ENCODE results near the gene ARRB1.

The ARRB1 gene

DNA sequence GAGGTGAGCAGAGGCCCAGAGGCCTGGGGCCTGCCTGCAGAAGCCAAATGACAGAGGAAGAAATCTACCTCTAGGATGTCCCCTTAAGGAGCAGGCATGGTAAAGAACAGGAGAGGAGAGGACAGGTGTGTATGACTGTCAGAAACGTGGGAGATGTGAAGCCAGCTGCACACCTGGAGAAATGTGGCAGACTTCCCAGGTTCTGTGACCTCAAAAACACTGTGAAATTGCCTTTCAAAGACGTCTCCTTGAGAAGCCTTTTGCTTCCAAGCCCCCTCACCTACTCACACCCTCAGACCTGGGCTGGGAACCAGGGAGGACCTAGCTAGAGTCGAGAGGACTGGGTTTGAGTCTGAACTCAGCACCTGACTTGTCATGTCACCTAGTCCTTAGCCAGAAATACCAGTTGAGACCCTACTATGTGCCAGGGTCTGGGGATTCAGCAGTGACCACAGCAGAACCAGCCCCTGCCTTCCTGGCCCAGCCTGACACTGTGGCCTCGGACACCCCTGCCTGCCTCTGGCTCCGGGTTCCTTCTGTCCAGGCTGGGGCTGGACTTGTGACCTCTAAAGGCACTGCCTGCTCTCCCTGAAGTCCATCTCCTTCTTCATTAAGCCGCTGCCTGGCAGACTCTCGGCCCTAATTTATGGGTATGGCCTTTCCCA lies 105.3 kb downstream of the ARRB1 start:
- H3K36me3 ChIP-seq (ENCODE audit: insufficient read depth, low read depth, low read length) = no peaks in the 10 kb centered on the region
- no peaks in the 10 kb centered on the region for H3K4me1 ChIP-seq (ENCODE audit: insufficient read depth, low read length)
- no peak overlapping the region for H3K4me3 ChIP-seq (ENCODE audit: low read length)
- peaks cover 50% of the 10 kb centered on the region for H3K27me3 ChIP-seq (ENCODE audit: insufficient read depth, low read length)
- H3K27ac ChIP-seq (ENCODE audit: low read length) = no peak overlapping the region
- H3K9me3 ChIP-seq (ENCODE audit: insufficient read depth, low read depth, low read length) = no peaks in the 10 kb centered on the region
- H3K9ac ChIP-seq (ENCODE audit: low read depth, low read length) = no peak overlapping the region

DNA sequence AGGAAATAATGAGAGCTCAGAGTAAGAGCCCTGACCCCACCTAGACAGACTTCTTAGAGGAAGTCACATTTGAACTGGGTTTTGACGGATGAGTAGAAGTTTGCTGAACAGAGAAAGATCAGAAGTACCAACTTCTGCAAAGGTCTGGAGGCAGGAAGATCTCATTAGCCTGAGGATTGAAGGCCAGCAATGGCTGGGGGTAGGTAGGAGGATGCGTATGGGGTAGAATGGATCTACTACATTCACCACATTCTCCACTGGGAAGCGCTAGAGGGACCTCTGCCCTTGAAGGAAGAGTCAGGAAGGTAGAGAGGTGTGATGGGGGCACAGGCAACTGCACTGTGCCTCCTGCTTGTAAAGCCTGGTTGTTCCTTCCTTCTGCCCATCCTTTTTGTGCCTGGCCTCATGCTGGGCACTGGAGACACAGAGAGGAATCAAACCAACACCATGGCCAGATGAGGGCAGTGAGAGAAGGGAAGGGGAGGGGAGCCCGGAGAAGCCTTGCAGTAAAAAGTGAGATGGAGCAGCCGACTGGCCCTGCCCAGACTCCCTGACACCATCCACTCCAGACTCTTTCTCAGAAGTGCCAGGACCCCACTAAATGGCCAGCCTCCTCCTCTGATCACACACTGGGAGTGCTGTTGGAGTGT lies 106.0 kb downstream of the ARRB1 start:
- no peak overlapping the region for H3K4me3 ChIP-seq (ENCODE audit: low read length)
- no peaks in the 10 kb centered on the region for H3K4me1 ChIP-seq (ENCODE audit: insufficient read depth, low read length)
- H3K27ac ChIP-seq (ENCODE audit: low read length) = no peak overlapping the region
- H3K9me3 ChIP-seq (ENCODE audit: insufficient read depth, low read depth, low read length) = no peaks in the 10 kb centered on the region
- H3K27me3 ChIP-seq (ENCODE audit: insufficient read depth, low read length) = peaks cover 56% of the 10 kb centered on the region
- no peak overlapping the region for H3K9ac ChIP-seq (ENCODE audit: low read depth, low read length)
- no peaks in the 10 kb centered on the region for H3K36me3 ChIP-seq (ENCODE audit: insufficient read depth, low read depth, low read length)

DNA sequence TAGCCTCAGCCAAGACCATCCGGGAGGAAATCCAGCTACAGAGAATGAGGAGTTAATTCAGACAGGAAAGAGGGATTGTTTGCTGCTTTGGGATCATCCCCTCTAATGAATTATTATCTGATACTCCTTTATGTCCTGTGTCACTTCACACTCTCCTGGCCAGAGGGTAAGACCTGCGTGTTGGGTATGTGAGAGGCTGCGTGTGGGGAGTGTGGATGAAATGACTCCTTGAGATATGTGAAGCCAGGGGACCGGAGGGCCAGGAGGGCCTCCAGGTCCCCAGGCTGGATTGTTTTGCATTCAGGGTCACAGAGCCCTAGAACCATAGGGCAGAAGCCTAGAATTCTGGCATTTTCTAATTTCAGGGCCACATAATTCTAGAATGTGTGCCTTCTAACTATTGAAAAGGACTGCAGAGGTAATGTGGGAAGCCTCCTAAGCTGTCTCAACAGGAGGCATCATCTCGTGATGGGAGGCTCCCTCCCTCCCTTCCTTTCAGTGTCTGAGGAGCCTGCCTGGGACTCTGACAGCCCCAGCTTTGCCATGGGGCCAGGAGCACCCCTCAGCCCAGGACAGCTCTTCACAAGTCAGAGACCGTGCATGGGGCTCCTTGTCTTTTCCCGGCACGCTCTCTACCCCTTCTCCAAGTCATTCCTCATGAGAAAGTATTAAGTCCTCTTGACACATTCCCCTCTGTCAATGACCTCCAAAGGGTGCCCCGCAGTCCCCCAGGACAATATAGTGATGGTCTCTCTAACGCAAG lies 107.2 kb downstream of the ARRB1 start:
- Histone ChIP-seq H3K27ac (ENCODE audit: low read length) (no peak overlapping the region), H3K4me1 (ENCODE audit: insufficient read depth, low read length) (peaks cover 6% of the 10 kb centered on the region; the same call in 1 of the 2 replicates), H3K9me3 (ENCODE audit: insufficient read depth, low read depth, low read length) (no peaks in the 10 kb centered on the region), H3K27me3 (ENCODE audit: insufficient read depth, low read length) (peaks cover 69% of the 10 kb centered on the region), H3K36me3 (ENCODE audit: insufficient read depth, low read depth, low read length) (no peaks in the 10 kb centered on the region), H3K9ac (ENCODE audit: low read depth, low read length) (no peak overlapping the region), H3K4me3 (ENCODE audit: low read length) (no peak overlapping the region)

DNA sequence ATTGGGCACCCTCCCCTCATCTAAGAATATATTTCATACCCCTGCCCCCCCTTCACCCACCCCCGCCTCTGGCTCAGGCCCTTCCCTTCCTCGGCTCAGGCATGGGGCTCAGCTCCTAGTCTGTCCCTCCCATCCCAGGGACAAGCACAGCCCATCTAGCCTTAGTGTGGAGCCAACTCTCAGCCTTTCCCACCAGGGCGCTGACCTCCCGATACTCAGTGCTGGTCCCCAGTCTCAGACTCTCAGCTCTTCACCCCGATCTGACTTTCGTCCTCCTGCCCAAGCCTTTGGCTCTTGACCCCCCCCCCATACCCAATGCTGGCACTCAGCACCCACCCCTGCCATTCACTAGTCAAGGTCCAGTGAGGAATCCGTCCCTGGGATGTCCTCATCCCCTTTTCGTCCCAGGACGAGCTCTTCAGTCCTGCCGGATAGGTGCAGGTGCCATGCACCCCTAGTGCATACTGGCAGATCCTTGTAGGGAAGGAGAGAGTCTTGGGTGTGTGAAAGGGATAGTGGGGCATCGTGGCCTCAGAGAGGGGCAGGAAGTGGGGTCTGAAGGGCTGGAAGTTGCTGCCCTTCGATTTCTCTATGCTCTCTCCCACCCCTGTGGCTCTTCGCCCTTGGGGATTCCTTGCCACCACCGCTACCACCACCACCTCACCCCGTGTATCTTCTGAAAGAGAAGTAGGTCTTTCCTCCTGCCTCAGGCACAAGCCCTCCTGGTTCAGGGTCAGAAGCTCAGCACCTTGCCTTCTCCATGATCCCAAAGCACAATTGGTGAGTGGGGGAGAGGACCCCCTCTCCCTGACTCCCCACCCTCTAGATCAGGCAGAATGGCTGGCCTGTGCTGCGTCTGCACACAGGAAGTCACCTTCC lies 108.5 kb downstream of the ARRB1 start:
- Histone ChIP-seq H3K9me3 (ENCODE audit: insufficient read depth, low read depth, low read length) (no peaks in the 10 kb centered on the region), H3K4me3 (ENCODE audit: low read length) (no peak overlapping the region), H3K4me1 (ENCODE audit: insufficient read depth, low read length) (peaks cover 6% of the 10 kb centered on the region; the same call in 1 of the 2 replicates), H3K36me3 (ENCODE audit: insufficient read depth, low read depth, low read length) (no peaks in the 10 kb centered on the region), H3K9ac (ENCODE audit: low read depth, low read length) (no peak overlapping the region), H3K27ac (ENCODE audit: low read length) (no peak overlapping the region), H3K27me3 (ENCODE audit: insufficient read depth, low read length) (peaks cover 81% of the 10 kb centered on the region)

DNA sequence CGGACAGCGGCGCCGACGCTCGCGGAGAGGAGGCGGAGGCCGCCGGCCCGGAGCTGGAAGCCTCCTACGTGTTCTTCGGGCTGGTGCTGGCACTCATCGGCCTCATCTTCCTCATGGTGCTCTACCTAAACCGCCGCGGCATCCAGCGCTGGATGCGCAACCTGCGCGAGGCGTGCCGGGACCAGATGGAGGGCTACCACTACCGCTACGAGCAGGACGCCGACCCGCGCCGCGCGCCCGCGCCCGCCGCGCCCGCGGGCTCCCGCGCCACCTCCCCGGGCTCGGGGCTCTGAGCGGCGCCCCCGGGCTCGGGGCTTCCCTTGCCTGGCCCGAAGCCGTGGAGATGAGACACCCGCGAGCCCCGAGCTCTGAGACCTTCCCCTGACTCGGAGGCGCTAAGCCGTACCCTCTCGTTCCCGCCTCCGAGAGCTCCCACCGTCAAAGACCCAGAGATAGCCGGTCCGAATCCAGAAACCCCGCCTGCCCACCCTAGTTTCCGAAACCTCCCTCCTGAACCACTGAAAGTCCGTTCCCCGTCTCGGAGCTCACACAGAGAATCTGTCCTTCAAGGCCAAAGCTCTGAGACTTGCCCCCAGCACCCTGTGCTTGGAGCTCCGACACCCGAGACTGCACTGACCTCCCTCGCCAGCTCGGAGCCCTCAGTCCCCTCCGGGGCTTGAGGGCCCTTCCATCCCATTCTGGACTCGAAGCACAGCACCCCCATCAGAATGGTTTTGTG lies 109.4 kb downstream of the ARRB1 start:
- H3K4me1 ChIP-seq (ENCODE audit: insufficient read depth, low read length) = peaks cover 6% of the 10 kb centered on the region; the same call in 1 of the 2 replicates
- no peak overlapping the region for H3K9ac ChIP-seq (ENCODE audit: low read depth, low read length)
- H3K9me3 ChIP-seq (ENCODE audit: insufficient read depth, low read depth, low read length) = no peaks in the 10 kb centered on the region
- peaks cover 89% of the 10 kb centered on the region for H3K27me3 ChIP-seq (ENCODE audit: insufficient read depth, low read length)
- H3K4me3 ChIP-seq (ENCODE audit: low read length) = peak overlapping the region; percentile 60; the same call in 1 of the 2 replicates
- H3K27ac ChIP-seq (ENCODE audit: low read length) = no peak overlapping the region
- H3K36me3 ChIP-seq (ENCODE audit: insufficient read depth, low read depth, low read length) = no peaks in the 10 kb centered on the region

DNA sequence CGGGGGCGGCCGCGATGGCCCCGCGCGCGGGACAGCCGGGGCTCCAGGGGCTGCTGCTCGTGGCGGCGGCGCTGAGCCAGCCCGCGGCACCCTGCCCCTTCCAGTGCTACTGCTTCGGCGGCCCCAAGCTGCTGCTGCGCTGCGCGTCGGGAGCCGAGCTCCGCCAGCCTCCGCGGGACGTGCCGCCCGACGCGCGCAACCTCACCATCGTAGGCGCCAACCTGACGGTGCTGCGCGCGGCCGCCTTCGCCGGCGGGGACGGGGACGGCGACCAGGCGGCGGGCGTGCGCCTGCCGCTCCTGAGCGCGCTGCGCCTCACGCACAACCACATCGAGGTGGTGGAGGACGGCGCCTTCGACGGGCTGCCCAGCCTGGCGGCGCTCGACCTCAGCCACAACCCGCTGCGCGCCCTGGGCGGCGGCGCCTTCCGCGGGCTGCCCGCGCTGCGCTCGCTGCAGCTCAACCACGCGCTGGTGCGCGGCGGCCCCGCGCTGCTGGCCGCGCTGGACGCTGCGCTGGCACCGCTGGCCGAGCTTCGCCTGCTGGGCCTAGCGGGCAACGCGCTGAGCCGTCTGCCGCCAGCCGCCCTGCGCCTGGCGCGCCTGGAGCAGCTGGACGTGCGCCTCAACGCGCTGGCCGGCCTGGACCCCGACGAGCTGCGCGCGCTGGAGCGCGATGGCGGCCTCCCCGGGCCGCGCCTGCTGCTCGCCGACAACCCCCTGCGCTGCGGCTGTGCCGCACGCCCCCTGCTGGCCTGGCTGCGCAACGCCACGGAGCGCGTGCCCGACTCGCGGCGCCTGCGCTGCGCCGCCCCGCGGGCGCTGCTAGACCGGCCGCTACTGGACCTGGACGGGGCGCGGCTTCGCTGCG lies 110.2 kb downstream of the ARRB1 start:
- peak overlapping the region; percentile 32; the same call in 1 of the 2 replicates for H3K9ac ChIP-seq (ENCODE audit: low read depth, low read length)
- peaks cover 7% of the 10 kb centered on the region; the same call in 1 of the 2 replicates for H3K4me1 ChIP-seq (ENCODE audit: insufficient read depth, low read length)
- H3K9me3 ChIP-seq (ENCODE audit: insufficient read depth, low read depth, low read length) = no peaks in the 10 kb centered on the region
- H3K4me3 ChIP-seq (ENCODE audit: low read length) = peak overlapping the region; percentile 60; the same call in 1 of the 2 replicates
- H3K27ac ChIP-seq (ENCODE audit: low read length) = no peak overlapping the region
- H3K27me3 ChIP-seq (ENCODE audit: insufficient read depth, low read length) = peaks cover 87% of the 10 kb centered on the region
- no peaks in the 10 kb centered on the region for H3K36me3 ChIP-seq (ENCODE audit: insufficient read depth, low read depth, low read length)

DNA sequence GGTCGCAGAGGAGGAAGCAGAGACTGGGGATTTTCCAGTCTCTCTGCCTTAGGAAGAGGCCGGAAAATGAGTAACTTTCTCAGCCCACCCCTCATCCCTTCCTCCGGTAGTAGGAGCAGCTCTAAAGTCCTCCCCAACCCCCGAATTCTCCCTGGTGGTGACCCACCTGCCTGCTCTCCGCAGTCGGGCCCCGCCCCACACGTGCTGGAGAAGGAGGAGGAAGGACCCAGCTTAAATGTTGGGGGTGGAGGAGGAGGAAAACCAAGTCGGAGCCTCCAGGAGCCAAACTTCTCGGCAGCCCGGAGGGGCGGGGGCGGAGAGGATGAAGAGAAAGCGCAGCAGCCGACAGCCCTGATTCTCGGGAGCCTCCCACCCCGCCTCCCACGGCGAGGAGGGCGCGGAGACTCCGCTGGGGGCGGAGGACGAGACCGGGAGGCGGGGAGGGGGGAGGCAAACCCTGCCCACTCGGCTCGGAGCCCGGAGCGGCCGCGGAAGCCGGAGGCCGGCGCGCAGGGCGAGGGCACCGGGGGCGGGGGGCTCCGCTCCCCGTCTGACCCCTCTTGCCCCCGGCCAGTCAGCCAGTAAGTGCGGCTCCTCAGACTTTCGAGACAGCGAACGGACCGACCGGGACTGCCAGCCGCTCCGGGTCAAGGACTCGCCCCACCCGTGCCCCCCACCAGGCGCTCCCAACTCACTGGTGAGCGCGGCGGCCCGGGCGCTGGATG lies 111.0 kb downstream of the ARRB1 start, which contains the start of gene TPBGL:
TSS of gene TPBGL (plus strand) at position 464 of the 725 bp plus-strand sequence. CDS start 276 bp downstream, outside the sequence.
- Histone ChIP-seq H3K4me3 (ENCODE audit: low read length) (peak within 1 kb of the TSS; percentile 52), H3K9ac (ENCODE audit: low read depth, low read length) (peak within 1 kb of the TSS; percentile 32; the same call in 1 of the 2 replicates), H3K4me1 (ENCODE audit: insufficient read depth, low read length) (peaks cover 13% of the 10 kb centered on the region; the same call in 1 of the 2 replicates), H3K27me3 (ENCODE audit: insufficient read depth, low read length) (peaks cover 81% of the 10 kb centered on the region), H3K36me3 (ENCODE audit: insufficient read depth, low read depth, low read length) (no peaks in the 10 kb centered on the region), H3K27ac (ENCODE audit: low read length) (no peak within 1 kb of the TSS), H3K9me3 (ENCODE audit: insufficient read depth, low read depth, low read length) (no peaks in the 10 kb centered on the region)

DNA sequence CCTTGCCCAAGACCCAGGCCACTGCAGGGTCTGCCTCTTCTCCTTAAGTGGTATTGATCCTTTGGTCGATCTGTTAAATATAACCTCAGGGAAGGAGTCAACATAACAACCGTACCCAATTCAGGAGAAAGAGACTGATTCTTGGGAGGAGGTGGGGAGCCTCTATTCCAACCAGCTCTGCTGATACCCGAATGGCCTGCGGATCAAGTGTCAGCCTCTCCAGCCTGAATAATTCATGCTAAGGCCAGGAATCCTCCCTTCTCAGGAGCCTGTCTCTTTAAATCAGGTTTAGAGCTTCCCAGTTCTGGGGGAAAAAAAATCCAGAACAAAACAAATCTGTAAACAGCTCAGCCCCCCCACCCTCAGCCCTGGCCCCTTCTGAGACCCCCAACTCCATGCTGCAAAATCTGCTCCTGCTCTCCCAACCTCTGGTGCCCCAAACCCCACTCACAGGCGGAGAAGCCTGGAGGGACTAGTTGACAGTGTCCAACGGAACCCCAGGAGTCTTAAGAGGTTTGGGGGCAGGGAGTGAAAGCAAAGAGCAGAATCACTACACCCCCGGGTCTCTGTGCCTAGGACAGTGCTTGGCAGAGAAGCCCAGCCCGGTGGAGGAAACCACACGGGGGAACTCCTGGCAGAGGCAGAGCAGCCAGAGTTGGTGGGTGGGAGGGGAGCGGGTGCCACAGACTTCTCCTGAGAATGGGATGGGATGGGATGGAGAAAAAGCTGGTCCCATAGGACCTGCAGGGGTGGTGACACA lies 111.8 kb downstream of the ARRB1 start:
- peak overlapping the region; percentile 52; the same call in 1 of the 2 replicates for H3K4me3 ChIP-seq (ENCODE audit: low read length)
- no peaks in the 10 kb centered on the region for H3K9me3 ChIP-seq (ENCODE audit: insufficient read depth, low read depth, low read length)
- peaks cover 74% of the 10 kb centered on the region for H3K27me3 ChIP-seq (ENCODE audit: insufficient read depth, low read length)
- no peaks in the 10 kb centered on the region for H3K36me3 ChIP-seq (ENCODE audit: insufficient read depth, low read depth, low read length)
- no peak overlapping the region for H3K27ac ChIP-seq (ENCODE audit: low read length)
- no peak overlapping the region for H3K9ac ChIP-seq (ENCODE audit: low read depth, low read length)
- H3K4me1 ChIP-seq (ENCODE audit: insufficient read depth, low read length) = peaks cover 13% of the 10 kb centered on the region; the same call in 1 of the 2 replicates
